ENCODE measurements around the gene SAMHD1.

- TF ChIP-seq GATA2 (IDR thresholded peaks at IDR 0.05; ENCODE audit: low read depth, low read length) (no peak), GATA3 (IDR thresholded peaks at IDR 0.05; ENCODE audit: low read depth, low read length) (no peak)
These were observed 34.3 kb downstream of the SAMHD1 start for GRCh38 chr20:36917240-36917639.
